Iris pigment epithelial cell (primary cell): Measurements from ENCODE around the gene IL23A.
"Not testable (repeated sequence)": the region's sequence is repeated elsewhere in the genome, so short reads cannot be mapped to it uniquely, and the experiment has no call there.

Source experiments
- DNase-seq: peaks from one replicate; pipeline ENCODE4 v3.0.0-alpha.2; 2011; ENCODE audit warnings: low read depth

Gene IL23A

GRCh38 chr12:56338308-56339157, at the start of gene IL23A:
Gene IL23A (plus strand): TSS chr12:56338884. CDS start chr12:56339045, 161 bp downstream.
- peak; percentile 61 for DNase-seq

- no peak for DNase-seq
These were observed 44.9 kb upstream of the IL23A start for GRCh38 chr12:56293795-56294194.

GRCh38 chr12:56296295-56296694, 42.4 kb upstream of the IL23A start:
- peak; percentile 31 for DNase-seq

- DNase-seq = no peak
These were observed 41.3 kb upstream of the IL23A start for GRCh38 chr12:56297400-56297799.

GRCh38 chr12:56298828-56299227, 39.9 kb upstream of the IL23A start:
- DNase-seq = no peak

- DNase-seq = no peak
These were observed 39.3 kb upstream of the IL23A start for GRCh38 chr12:56299308-56299852.

- DNase-seq = peak; percentile 98
These were observed 38.6 kb upstream of the IL23A start, which contains the start of gene CS for GRCh38 chr12:56299853-56300643. Gene CS (minus strand): TSS chr12:56300330. CDS start chr12:56300201, 129 bp downstream.

- no peak for DNase-seq
These were observed 37.8 kb upstream of the IL23A start for GRCh38 chr12:56300644-56301464.

GRCh38 chr12:56304276-56304675, 34.4 kb upstream of the IL23A start:
- DNase-seq = no peak

GRCh38 chr12:56304872-56305590, 33.7 kb upstream of the IL23A start:
- DNase-seq = peak; percentile 22

- DNase-seq = no peak
These were observed 31.3 kb upstream of the IL23A start for GRCh38 chr12:56307221-56307965.

- DNase-seq = no peak
These were observed 30.0 kb upstream of the IL23A start for GRCh38 chr12:56308714-56309113.

GRCh38 chr12:56311003-56311402, 27.7 kb upstream of the IL23A start:
- no peak for DNase-seq

- peak; percentile 18 for DNase-seq
These were observed 23.4 kb upstream of the IL23A start for GRCh38 chr12:56315249-56315621.

- DNase-seq = peak; percentile 99
These were observed 22.8 kb upstream of the IL23A start, which contains the start of gene CNPY2 for GRCh38 chr12:56315622-56316473. Gene CNPY2 (minus strand): TSS chr12:56315988. CDS start chr12:56315217, 771 bp downstream.

- DNase-seq = no peak
These were observed 21.0 kb upstream of the IL23A start for GRCh38 chr12:56317675-56318074.

GRCh38 chr12:56321027-56321426, 17.7 kb upstream of the IL23A start:
- DNase-seq = peak; percentile 38

GRCh38 chr12:56321610-56322009, 17.1 kb upstream of the IL23A start:
- DNase-seq = not testable (repeated sequence)

GRCh38 chr12:56324206-56324605, 14.5 kb upstream of the IL23A start:
- no peak for DNase-seq
